ENCODE results near the gene TPSB2.
"Not testable (repeated sequence)": the region's sequence is repeated elsewhere in the genome, so short reads cannot be mapped to it uniquely, and the experiment has no call there.

TPSB2 gene

GRCh38 chr16:1230084-1230470 is at the start of gene TPSB2:
TSS of gene TPSB2 (minus strand) at chr16:1230184. CDS start at chr16:1229951, 233 bp downstream.
- not testable (repeated sequence) for DNase-seq

- no peak for DNase-seq
Measured at GRCh38 chr16:1279081-1279944, 49.3 kb upstream of the TPSB2 start.

GRCh38 chr16:1278477-1278876 is 48.5 kb upstream of the TPSB2 start:
- no peak for DNase-seq

GRCh38 chr16:1277617-1278282 is 47.8 kb upstream of the TPSB2 start:
- no peak for DNase-seq

- DNase-seq: no peak
Measured at GRCh38 chr16:1277151-1277598, 47.2 kb upstream of the TPSB2 start.

GRCh38 chr16:1276580-1276878 is 46.5 kb upstream of the TPSB2 start:
- no peak for DNase-seq

GRCh38 chr16:1275791-1276579 is 46.0 kb upstream of the TPSB2 start:
- no peak for DNase-seq

GRCh38 chr16:1274767-1275166 is 44.8 kb upstream of the TPSB2 start:
- no peak for DNase-seq

- DNase-seq: no peak
Measured at GRCh38 chr16:1273816-1274215, 43.8 kb upstream of the TPSB2 start.

GRCh38 chr16:1272453-1273198 is 42.6 kb upstream of the TPSB2 start:
- no peak for DNase-seq

- DNase-seq: not testable (repeated sequence)
Measured at GRCh38 chr16:1271724-1272413, 41.9 kb upstream of the TPSB2 start.

- no peak for DNase-seq
Measured at GRCh38 chr16:1271380-1271723, 41.4 kb upstream of the TPSB2 start.

- not testable (repeated sequence) for DNase-seq
Measured at GRCh38 chr16:1269418-1269817, 39.4 kb upstream of the TPSB2 start.

- no peak for DNase-seq
Measured at GRCh38 chr16:1265826-1266225, 35.8 kb upstream of the TPSB2 start.

- DNase-seq: no peak
Measured at GRCh38 chr16:1265090-1265630, 35.2 kb upstream of the TPSB2 start.

- DNase-seq: no peak
Measured at GRCh38 chr16:1264345-1265089, 34.5 kb upstream of the TPSB2 start.

- DNase-seq: no peak
Measured at GRCh38 chr16:1263591-1264344, 33.8 kb upstream of the TPSB2 start.

- no peak for DNase-seq
Measured at GRCh38 chr16:1262846-1263221, 32.9 kb upstream of the TPSB2 start.

GRCh38 chr16:1262210-1262845 is 32.3 kb upstream of the TPSB2 start:
- DNase-seq: no peak
